H1 (cell line): ENCODE results near the gene ARHGEF7. TPM values are rescaled to one million over a fixed set of nuclear protein-coding genes. Genes with fewer than 3 reads are reported as not detected.

Source experiments
- CHD7 ChIP-seq: fragments of 300-600 bp; sonication (generic); IDR thresholded peaks from 2 replicates; pipeline ENCODE4 v1.7.1; 2012; ENCODE audit warnings: low read length, moderate library complexity, mild to moderate bottlenecking, inconsistent platforms; ENCODE audit not compliant: insufficient replicate concordance
- polyA plus RNA-seq, 7 experiments: library from polyadenylated mRNA; depleted of rRNA in 3 of 7; stranded (reverse) in 5 of 7; unstranded in 2 of 7; fragments of >200 nt in 5 of 7; fragments of 200-250 nt in 2 of 7; gene quantifications; 1 replicate in 5 of 7; 2 replicates in 1 of 7; 4 replicates in 1 of 7; pipeline versions ENCODE4 v1.2.1 to v1.2.3, GENCODE V29; 2011 to 2013; ENCODE audit warnings: missing spikeins in 2 of 7, mixed read lengths in 2 of 7
- total RNA-seq: library from RNA; stranded (reverse); fragmentation: NEBNext Ultra II Directional; extraction: Animal tissue kit (Norgen Biotek cat#: 25700); gene quantifications from 2 replicates; pipeline ENCODE4 v1.2.1, GENCODE V29; 2021

Gene ARHGEF7
- total and polyA plus RNA-seq, 2 of the 8 experiments (the other 6 are each of a cell fraction or from before 2014, with no cell fraction given), result 26.2 to 56.5 TPM

- no peak for TF ChIP-seq CHD7
Measured at GRCh38 chr13:111176421-111176820, 61.3 kb downstream of the ARHGEF7 start (continued).
